Large intestine (tissue), 3 donors: ENCODE measurements around the gene SPPL2B. TPM values are rescaled to one million over a fixed set of nuclear protein-coding genes. Genes with fewer than 3 reads are reported as not detected.

Experiments
- DNase-seq, 2 donors: peaks; one replicate each; pipeline versions ENCODE4 v3.0.0 to v3.0.0-alpha.2; 2013
- H3K27ac ChIP-seq: one replicate; pipeline ENCODE4 v1.5.1; 2013; ENCODE audit warnings: low read length
- H3K27me3 ChIP-seq: 2 replicates; pipeline ENCODE4 v1.6.1; 2013; ENCODE audit warnings: low read length; ENCODE audit not compliant: control insufficient read depth, insufficient read depth
- H3K36me3 ChIP-seq: 2 replicates; pipeline ENCODE4 v1.6.1; 2013; ENCODE audit warnings: low read length; ENCODE audit not compliant: control insufficient read depth, insufficient read depth
- H3K4me1 ChIP-seq: one replicate; pipeline ENCODE4 v1.6.1; 2013; ENCODE audit warnings: low read length; ENCODE audit not compliant: control insufficient read depth, insufficient read depth
- H3K4me3 ChIP-seq: one replicate; pipeline ENCODE4 v1.5.1; 2013; ENCODE audit warnings: low read length
- H3K9me3 ChIP-seq: one replicate; pipeline ENCODE4 v1.6.1; 2013; ENCODE audit warnings: mild to moderate bottlenecking, low read depth, low read length, moderate library complexity; ENCODE audit not compliant: control insufficient read depth
- WGBS: methylation state at CpG from one replicate; pipeline ENCODE4 v1.1.5; 2013; ENCODE audit warnings: low lambda C conversion rate; ENCODE audit not compliant: insufficient coverage; 5-methylcytosine and 5-hydroxymethylcytosine counted together
- polyA plus RNA-seq: library from polyadenylated mRNA; unstranded; fragments of 120-200 nt; gene quantifications from one replicate; pipeline ENCODE4 v1.2.1, GENCODE V29; 2013

SPPL2B gene
- polyA plus RNA-seq, 1 donor = 112 TPM

DNA sequence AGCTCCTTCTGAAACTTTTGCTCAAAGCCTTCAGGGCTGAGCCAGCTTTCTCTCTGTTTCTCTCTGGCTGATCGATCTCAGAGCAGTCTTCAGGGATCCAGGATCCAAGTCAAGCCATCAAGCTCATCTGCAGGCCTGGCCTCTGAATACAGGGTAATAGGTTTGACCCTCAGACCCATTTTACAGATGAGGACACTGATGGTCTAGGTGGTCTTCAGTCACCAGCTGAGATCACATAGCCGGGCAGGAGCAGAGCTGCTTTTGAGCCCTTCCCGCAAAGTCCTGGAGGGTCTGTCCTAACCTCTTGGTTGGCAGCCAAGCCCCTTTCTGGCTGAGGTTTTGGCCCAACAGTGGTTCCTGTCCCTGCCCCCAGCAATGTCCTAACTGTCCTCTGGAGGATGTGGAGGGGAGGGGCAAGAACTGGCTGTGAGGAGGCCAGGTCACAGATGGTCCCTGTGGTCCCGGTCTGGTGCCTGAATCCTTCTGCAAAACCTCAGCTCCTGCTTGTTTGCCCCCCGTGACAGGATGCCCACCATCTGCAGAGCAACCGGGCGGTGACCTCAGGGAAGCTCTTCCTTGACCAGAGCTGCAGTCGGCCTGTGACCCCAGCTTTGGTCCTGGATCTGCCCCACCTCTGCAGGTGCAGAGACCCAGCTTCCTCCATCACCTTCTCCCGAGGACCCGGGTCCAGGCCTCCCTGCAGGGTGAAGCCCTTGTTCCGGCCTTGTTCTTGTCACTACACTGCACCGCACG, 40.7 kb upstream of the SPPL2B start:
- Histone ChIP-seq H3K4me1 (peaks cover 3% of the 10 kb centered on the region), H3K4me3 (no peak overlapping the region), H3K27me3 (peaks cover 69% of the 10 kb centered on the region), H3K27ac (no peak overlapping the region), H3K36me3 (no peaks in the 10 kb centered on the region), H3K9me3 (peaks cover 9% of the 10 kb centered on the region)
- WGBS = no CpG with 5 or more reads among the region's 13 CpGs
- DNase-seq = no peak

DNA sequence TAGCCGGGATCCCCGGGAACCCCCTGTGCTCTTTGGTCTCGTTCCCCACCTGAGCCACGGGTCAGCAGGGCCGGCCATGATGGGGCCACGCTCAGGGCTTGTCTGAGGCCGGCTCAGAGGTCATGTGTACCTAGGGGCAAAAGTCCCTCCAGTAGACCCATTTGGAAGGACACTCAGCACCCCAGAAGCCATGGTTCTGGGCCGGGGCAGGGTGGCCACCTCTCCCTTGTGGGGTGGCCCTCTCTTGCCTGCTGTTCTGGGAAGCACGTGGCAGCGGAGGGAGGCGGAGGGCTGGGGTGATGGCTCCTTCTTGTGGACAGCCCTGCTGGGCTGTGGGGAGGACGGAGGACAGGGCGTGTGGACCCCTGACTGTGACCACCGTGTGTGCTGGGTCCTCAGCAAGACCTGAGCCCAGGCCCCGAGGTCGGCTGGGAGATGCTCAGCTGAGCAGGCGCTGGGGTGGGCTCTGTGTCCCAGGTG, 40.1 kb upstream of the SPPL2B start:
- H3K9me3 ChIP-seq = peaks cover 9% of the 10 kb centered on the region
- peaks cover 69% of the 10 kb centered on the region for H3K27me3 ChIP-seq
- no peak overlapping the region for H3K27ac ChIP-seq
- H3K4me3 ChIP-seq = no peak overlapping the region
- no peaks in the 10 kb centered on the region for H3K36me3 ChIP-seq
- no peak for DNase-seq
- WGBS = no CpG with 5 or more reads among the region's 17 CpGs
- peaks cover 3% of the 10 kb centered on the region for H3K4me1 ChIP-seq

GRCh38 chr19:2288818-2289713, 39.4 kb upstream of the SPPL2B start:
- WGBS = no CpG with 5 or more reads among the region's 28 CpGs
- H3K36me3 ChIP-seq = no peaks in the 10 kb centered on the region
- H3K4me1 ChIP-seq = peaks cover 3% of the 10 kb centered on the region
- H3K9me3 ChIP-seq = peaks cover 9% of the 10 kb centered on the region
- no peak overlapping the region for H3K4me3 ChIP-seq
- no peak for DNase-seq
- H3K27ac ChIP-seq = no peak overlapping the region
- peaks cover 76% of the 10 kb centered on the region for H3K27me3 ChIP-seq

- H3K36me3 ChIP-seq = no peaks in the 10 kb centered on the region
- whole genome bisulfite sequencing = no CpG with 5 or more reads among the region's 74 CpGs
- H3K27ac ChIP-seq = no peak overlapping the region
- DNase-seq = no peak
- H3K4me3 ChIP-seq = no peak overlapping the region
- peaks cover 3% of the 10 kb centered on the region for H3K4me1 ChIP-seq
- H3K9me3 ChIP-seq = peaks cover 9% of the 10 kb centered on the region
- peaks cover 84% of the 10 kb centered on the region for H3K27me3 ChIP-seq
Measured at GRCh38 chr19:2289714-2290435, 38.6 kb upstream of the SPPL2B start.

DNA sequence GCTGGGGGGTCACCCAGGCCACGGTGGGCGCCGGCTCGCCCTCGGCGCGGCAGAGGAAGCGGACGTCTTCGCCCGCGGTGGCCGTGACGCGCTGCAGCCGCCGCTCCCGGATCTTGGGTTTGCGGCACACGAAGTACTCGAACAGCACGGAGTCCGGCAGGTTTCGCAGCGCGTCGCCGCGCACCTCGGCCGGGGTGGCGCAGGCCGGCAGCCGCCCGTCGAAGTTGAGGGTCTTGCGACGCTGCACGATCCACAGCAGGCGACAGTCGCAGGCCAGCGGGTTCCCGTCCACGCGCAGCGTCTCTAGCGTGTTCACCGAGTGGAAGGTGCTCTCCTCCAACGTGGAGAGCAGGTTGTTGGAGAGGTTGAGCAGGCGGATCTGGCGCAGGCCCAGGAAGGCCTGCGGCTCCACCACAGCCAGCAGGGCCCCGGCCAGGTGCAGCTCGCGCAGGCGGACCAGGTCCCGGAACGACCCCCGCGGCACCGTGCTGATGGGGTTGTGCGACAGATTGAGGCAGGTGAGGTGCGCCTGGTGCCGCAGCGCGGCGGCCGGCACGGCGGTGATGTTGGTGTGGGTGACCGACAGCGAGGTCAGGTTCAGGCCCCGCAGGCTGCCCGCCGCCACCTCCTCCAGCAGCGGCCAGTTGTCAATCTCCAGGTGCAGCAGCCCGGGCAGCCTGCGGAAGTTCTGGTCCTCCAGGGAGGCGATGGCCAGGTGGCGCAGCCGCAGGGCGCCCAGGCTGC, 37.9 kb upstream of the SPPL2B start:
- Histone ChIP-seq H3K27ac (no peak overlapping the region), H3K4me1 (peaks cover 3% of the 10 kb centered on the region), H3K27me3 (peaks cover 91% of the 10 kb centered on the region), H3K36me3 (no peaks in the 10 kb centered on the region), H3K9me3 (peaks cover 9% of the 10 kb centered on the region), H3K4me3 (no peak overlapping the region)
- DNase-seq = peak in 1 of 2 donors; percentile 23
- WGBS = no CpG with 5 or more reads among the region's 82 CpGs

DNA sequence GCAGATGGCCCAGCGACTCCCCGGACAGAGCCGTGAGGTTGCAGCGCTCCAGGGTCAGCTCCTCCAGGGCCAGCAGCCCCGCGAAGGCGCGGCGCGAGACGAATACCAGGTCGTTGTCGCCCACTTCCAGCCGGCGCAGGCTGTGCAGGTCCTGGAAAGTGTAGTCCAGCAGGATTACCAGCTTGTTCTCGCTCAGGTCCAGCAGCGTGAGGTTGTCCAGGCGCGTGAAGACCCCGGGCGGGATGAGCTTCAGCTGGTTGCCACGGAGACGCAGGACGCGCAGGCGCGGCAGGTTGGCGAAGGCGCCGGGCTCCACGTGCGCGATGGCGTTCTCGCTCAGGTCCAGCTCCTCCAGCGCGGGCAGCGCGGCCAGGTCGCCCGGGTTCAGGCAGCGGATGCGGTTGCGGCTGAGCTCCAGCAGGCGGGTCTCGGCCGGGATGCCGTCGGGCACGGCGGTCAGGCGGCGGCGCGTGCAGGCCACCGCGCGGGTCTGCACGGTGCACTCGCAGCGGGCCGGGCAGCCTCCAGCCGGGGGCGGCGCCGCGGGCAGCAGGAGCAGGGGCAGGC, 37.2 kb upstream of the SPPL2B start:
- peaks cover 9% of the 10 kb centered on the region for H3K9me3 ChIP-seq
- peaks cover 3% of the 10 kb centered on the region for H3K4me1 ChIP-seq
- no peak overlapping the region for H3K4me3 ChIP-seq
- no CpG with 5 or more reads among the region's 67 CpGs for WGBS
- H3K36me3 ChIP-seq = no peaks in the 10 kb centered on the region
- peaks cover 95% of the 10 kb centered on the region for H3K27me3 ChIP-seq
- H3K27ac ChIP-seq = no peak overlapping the region
- DNase-seq = no peak

DNA sequence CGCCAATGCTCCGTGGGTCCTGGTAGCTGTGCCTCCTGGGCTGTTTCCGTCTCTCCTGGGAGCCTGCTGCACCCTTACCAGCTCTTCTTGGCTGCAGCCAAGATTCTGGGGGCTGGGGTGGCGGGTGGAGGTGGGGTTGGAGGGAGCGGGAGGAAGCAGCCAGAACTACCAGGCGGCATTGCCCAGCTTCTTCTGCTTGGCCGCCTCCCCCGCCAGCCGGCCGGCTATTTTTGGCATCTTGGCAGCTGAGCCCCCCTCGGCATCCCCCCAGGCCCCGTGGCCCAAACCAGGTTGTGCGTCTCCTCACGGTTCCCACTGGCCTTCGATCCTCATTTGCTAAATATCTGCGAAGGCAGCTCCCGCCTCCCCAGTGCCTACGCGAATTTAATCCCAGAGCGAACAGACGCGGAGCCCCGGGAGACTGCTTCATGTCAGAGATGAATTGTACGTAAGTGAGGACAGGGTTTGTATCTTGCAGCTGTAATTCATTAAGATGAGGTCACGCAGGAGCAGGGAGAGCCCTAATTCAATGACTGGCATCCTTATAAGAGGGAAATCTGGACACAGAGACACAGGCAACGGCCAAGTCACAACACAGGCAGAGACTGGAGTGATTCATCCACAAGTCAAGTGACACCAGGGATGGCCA, 33.7 kb upstream of the SPPL2B start:
- DNase-seq = peak in 1 of 2 donors; percentile 35
- Histone ChIP-seq H3K4me1 (no peaks in the 10 kb centered on the region), H3K9me3 (peaks cover 6% of the 10 kb centered on the region), H3K27ac (no peak overlapping the region), H3K36me3 (no peaks in the 10 kb centered on the region), H3K4me3 (no peak overlapping the region), H3K27me3 (peaks cover 60% of the 10 kb centered on the region)
- no CpG with 5 or more reads among the region's 26 CpGs for WGBS

DNA sequence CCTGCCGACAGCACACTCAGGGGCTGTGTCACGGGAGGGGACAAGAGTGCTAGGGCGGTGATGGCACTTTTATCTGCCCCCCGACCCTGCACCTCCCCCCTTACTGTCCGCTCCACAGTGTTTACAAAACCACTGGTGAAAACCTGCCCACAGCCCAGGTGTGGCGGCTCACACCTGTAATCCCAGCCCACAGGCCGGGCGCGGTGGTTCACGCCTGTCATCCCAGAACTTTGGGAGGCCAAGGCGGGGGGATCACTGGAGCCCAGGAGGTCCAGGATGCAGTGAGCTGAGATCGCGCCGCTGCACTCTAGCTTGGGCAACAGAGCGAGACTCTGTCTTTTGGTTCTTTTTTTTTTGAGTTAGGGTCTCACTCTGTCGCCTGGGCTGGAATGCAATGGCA, 32.3 kb upstream of the SPPL2B start:
- H3K27me3 ChIP-seq = peaks cover 54% of the 10 kb centered on the region
- no CpG with 5 or more reads among the region's 16 CpGs for WGBS
- no peak overlapping the region for H3K27ac ChIP-seq
- H3K4me1 ChIP-seq = no peaks in the 10 kb centered on the region
- H3K36me3 ChIP-seq = no peaks in the 10 kb centered on the region
- H3K9me3 ChIP-seq = no peaks in the 10 kb centered on the region
- no peak for DNase-seq
- no peak overlapping the region for H3K4me3 ChIP-seq

DNA sequence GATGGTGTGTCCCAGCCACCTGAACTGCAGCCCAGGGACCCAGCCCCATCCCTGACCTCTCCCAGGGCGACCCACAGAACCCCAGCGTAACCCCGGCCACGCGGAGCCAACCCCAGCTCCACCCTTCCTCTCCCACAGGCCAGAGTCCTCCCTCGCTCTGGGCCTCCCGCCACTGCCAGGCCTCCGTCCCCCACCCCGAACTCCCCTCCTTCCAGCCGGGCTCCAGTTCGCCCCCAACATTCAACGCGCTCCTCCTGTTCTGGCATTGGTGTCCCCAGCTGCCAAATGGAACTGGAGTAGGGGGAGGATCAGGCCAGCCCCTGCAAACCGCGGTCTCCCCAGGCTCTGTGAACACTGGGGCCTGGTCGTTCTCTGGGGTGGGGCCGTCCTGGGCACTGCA, 28.0 kb upstream of the SPPL2B start:
- H3K4me3 ChIP-seq = no peak overlapping the region

More for the DNA sequence above, 28.0 kb upstream of the SPPL2B start:
- H3K27ac ChIP-seq = no peak overlapping the region
- H3K9me3 ChIP-seq = peaks cover 7% of the 10 kb centered on the region
- H3K4me1 ChIP-seq = peaks cover 24% of the 10 kb centered on the region
- DNase-seq = no peak
- WGBS = no CpG with 5 or more reads among the region's 17 CpGs
- no peaks in the 10 kb centered on the region for H3K36me3 ChIP-seq
- H3K27me3 ChIP-seq = peaks cover 30% of the 10 kb centered on the region
